ENCODE data around the gene IL17RD.

IL17RD gene

GRCh38 chr3:57164657-57165573 is at the start of gene IL17RD:
Gene IL17RD (minus strand): TSS chr3:57165353. CDS start chr3:57165286, 67 bp downstream.
- DNase-seq: peak; percentile 87

- DNase-seq: no peak
Observed at GRCh38 chr3:57206423-57206822, 41.3 kb upstream of the IL17RD start.

- DNase-seq: no peak
Observed at GRCh38 chr3:57199895-57200297, 34.7 kb upstream of the IL17RD start, which contains the start of gene HESX1. Gene HESX1 (minus strand): TSS chr3:57199978. CDS start chr3:57199918, 60 bp downstream.

- DNase-seq: no peak
Observed at GRCh38 chr3:57194641-57195040, 29.5 kb upstream of the IL17RD start.

GRCh38 chr3:57192028-57192427 is 26.9 kb upstream of the IL17RD start:
- DNase-seq: no peak

GRCh38 chr3:57184526-57184925 is 19.4 kb upstream of the IL17RD start:
- no peak for DNase-seq

GRCh38 chr3:57179580-57180410 is 14.6 kb upstream of the IL17RD start:
- DNase-seq: no peak

- no peak for DNase-seq
Observed at GRCh38 chr3:57176045-57176444, 10.9 kb upstream of the IL17RD start.

- DNase-seq: no peak
Observed at GRCh38 chr3:57173687-57174086, 8.5 kb upstream of the IL17RD start.

GRCh38 chr3:57170946-57171345 is 5.8 kb upstream of the IL17RD start:
- DNase-seq: no peak

- peak; percentile 87 for DNase-seq
Observed at GRCh38 chr3:57169872-57170623, 4.9 kb upstream of the IL17RD start.

GRCh38 chr3:57169108-57169507 is 4.0 kb upstream of the IL17RD start:
- no peak for DNase-seq

- no peak for DNase-seq
Observed at GRCh38 chr3:57168151-57168550, 3.0 kb upstream of the IL17RD start.

GRCh38 chr3:57166660-57167059 is 1.5 kb upstream of the IL17RD start:
- no peak for DNase-seq

- DNase-seq: no peak
Observed at GRCh38 chr3:57165641-57166040, 488 bp upstream of the IL17RD start.

- peak; percentile 79 for DNase-seq
Observed at GRCh38 chr3:57164217-57164656, 916 bp downstream of the IL17RD start.

- no peak for DNase-seq
Observed at GRCh38 chr3:57163751-57164150, 1.4 kb downstream of the IL17RD start.

- DNase-seq: no peak
Observed at GRCh38 chr3:57161915-57162314, 3.2 kb downstream of the IL17RD start.

GRCh38 chr3:57160765-57161538 is 4.2 kb downstream of the IL17RD start:
- no peak for DNase-seq

- DNase-seq: no peak
Observed at GRCh38 chr3:57160076-57160764, 4.9 kb downstream of the IL17RD start.
